ENCODE data around the gene SOX8. TPM values are rescaled to one million over a fixed set of nuclear protein-coding genes. Genes with fewer than 3 reads are reported as not detected.
A peak's percentile ranks its signal among the peaks of the same experiment; 100 is the strongest.

The SOX8 gene
- total and polyA plus RNA-seq, 2 experiments from 2014 or later, result 5.7 to 26.2 TPM

DNA sequence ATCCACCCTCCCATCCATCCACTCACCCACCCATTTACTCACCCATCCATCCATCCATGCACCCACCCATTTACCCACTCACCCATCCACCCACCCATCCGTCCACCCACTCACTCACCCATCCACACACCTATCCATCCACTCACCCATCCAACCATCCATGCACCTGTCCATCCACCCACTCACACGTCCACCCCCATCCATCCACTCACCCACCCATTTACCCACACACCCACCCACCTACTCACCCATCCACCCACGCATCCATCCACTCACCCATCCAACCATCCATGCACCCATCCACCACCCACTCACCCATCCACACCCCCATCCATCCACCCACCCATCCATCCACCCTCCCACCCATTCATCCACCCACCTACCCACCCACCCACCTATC lies 12.2 kb downstream of the SOX8 start (continued):
- TF ChIP-seq ZNF462 (CRISPR knock-in tag; IDR thresholded peaks at IDR 0.05) (no peak), STAT1 (IDR thresholded peaks at IDR 0.05; ENCODE audit: unreplicated experiment) (no peak), JUNB (IDR thresholded peaks at IDR 0.05; ENCODE audit: unreplicated experiment) (no peak), POLR2AphosphoS5 (IDR thresholded peaks at IDR 0.05; ENCODE audit: low read depth) (no peak), EZH2phosphoT487 (IDR thresholded peaks at IDR 0.05; ENCODE audit: unreplicated experiment) (no peak), NANOG (IDR thresholded peaks at IDR 0.05; ENCODE audit: borderline replicate concordance) (no peak)

GRCh38 chr16:995087-995486 lies 13.5 kb downstream of the SOX8 start:
- no peaks in the 10 kb centered on the region for H3F3A ChIP-seq (replicated peaks; ENCODE audit: low read depth)
- no peaks in the 10 kb centered on the region for H3K79me2 ChIP-seq (replicated peaks; ENCODE audit: insufficient read depth)
- no peak overlapping the region for H3K4me3 ChIP-seq
- H3K4me1 ChIP-seq (ENCODE audit: insufficient read depth), result no peaks in the 10 kb centered on the region
- ATAC-seq, result no peak
- H3K36me3 ChIP-seq (ENCODE audit: insufficient read depth), result no peaks in the 10 kb centered on the region
- Mint-ChIP-seq H3K27me3 (ENCODE audit: insufficient read depth, low read depth, poor library complexity) (peaks cover 10% of the 10 kb centered on the region), H3K9me3 (peaks cover 23% of the 10 kb centered on the region; the same call in 2 of the 3 replicates), H3K4me1 (peaks cover 12% of the 10 kb centered on the region), H3K27ac (no peak overlapping the region), H3K4me3 (no peak overlapping the region; the same call in 2 of the 3 replicates), H3K36me3 (ENCODE audit: low read depth) (peaks cover 8% of the 10 kb centered on the region; the same call in 1 of the 3 replicates)
- DNase-seq (ENCODE audit: low spot score), result peak; percentile 53
- no peaks in the 10 kb centered on the region for H4K20me1 ChIP-seq (replicated peaks; ENCODE audit: insufficient read depth)
- H2AFZ ChIP-seq, result no peak overlapping the region
- H3K27ac ChIP-seq (ENCODE audit: low read depth), result no peak overlapping the region
- H3K27me3 ChIP-seq (ENCODE audit: insufficient read depth), result no peaks in the 10 kb centered on the region
- H3K9me2 ChIP-seq (ENCODE audit: insufficient read depth), result no peaks in the 10 kb centered on the region
- no peak overlapping the region for H3K4me2 ChIP-seq
- TF ChIP-seq ZNF462 (CRISPR knock-in tag; IDR thresholded peaks at IDR 0.05) (no peak), EZH2phosphoT487 (IDR thresholded peaks at IDR 0.05; ENCODE audit: unreplicated experiment) (no peak), ZNF114 (CRISPR knock-in tag; IDR thresholded peaks at IDR 0.05) (no peak), CREB1 (CRISPR knock-in tag; IDR thresholded peaks at IDR 0.05; ENCODE audit: low read depth) (no peak)
- TF ChIP-seq, protein P1, sequence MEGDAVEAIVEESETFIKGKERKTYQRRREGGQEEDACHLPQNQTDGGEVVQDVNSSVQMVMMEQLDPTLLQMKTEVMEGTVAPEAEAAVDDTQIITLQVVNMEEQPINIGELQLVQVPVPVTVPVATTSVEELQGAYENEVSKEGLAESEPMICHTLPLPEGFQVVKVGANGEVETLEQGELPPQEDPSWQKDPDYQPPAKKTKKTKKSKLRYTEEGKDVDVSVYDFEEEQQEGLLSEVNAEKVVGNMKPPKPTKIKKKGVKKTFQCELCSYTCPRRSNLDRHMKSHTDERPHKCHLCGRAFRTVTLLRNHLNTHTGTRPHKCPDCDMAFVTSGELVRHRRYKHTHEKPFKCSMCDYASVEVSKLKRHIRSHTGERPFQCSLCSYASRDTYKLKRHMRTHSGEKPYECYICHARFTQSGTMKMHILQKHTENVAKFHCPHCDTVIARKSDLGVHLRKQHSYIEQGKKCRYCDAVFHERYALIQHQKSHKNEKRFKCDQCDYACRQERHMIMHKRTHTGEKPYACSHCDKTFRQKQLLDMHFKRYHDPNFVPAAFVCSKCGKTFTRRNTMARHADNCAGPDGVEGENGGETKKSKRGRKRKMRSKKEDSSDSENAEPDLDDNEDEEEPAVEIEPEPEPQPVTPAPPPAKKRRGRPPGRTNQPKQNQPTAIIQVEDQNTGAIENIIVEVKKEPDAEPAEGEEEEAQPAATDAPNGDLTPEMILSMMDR (conservative IDR thresholded peaks at IDR 0.05; ENCODE audit: low read depth in 2 of 2), result no peak
